CD4-positive, alpha-beta T cell treated with Interleukin-2 at 100 ng/mL for 4 hours (primary cell): Measurements from ENCODE around the gene ADGRB2.

Experiments
- DNase-seq: peaks from one replicate; pipeline ENCODE4 v3.0.0-alpha.2; 2020; ENCODE audit warnings: low spot score

The ADGRB2 gene

DNA sequence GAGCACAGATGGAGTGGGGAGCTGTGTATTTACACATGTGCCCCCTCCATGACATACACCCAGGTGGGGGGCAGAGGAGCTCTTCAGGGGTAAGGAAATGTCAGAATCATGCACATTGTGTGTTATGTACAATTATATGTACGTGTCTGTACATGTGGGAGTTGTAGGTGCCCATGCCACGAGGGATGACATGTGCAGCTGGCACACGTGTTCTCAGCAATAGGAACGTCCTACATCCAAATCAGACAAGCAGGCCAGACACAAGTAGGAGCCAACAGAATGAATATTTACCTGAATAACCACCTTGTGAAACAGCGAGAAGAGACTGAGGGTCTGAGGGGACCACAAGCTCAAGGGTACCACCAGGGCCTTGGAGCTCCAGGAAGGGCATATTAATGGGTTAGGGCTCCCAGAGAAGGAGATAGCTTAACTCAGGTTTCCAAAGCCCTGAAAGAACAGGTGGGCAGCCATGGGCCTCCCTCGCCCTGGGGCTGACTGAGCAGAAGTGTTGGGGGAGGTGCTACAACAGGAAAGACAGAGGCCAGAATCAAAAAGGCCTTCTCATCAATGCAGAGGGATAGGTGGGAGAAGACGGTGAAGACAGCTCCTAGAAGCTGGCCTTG, 63.6 kb downstream of the ADGRB2 start:
- no peak for DNase-seq

DNA sequence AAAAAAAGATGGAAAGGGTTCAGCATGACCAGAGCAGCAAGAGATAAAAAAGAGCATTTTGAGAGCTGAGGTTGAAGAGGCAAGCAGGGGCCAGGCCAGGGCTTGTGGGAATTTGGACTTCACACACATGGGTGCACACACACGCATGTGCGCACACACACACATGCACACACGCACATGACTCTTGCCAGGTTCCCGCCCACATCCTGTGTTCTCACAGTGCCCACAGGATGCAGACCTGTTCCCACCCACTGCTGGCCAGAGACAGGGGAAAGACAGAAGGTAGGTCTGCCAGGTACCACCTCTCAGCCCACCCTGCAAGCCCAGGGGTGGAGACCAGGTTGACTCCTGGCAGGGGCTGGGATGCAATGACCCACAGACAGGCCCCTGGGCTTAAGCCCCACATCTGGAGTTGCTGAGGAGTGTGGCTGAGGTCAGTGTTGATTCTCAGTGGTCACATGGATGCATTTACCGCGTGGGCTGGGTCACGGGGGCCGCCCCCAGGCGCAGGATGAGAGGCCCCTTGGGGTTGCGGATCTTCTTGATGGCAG, 64.7 kb downstream of the ADGRB2 start:
- peak; percentile 11 for DNase-seq

DNA sequence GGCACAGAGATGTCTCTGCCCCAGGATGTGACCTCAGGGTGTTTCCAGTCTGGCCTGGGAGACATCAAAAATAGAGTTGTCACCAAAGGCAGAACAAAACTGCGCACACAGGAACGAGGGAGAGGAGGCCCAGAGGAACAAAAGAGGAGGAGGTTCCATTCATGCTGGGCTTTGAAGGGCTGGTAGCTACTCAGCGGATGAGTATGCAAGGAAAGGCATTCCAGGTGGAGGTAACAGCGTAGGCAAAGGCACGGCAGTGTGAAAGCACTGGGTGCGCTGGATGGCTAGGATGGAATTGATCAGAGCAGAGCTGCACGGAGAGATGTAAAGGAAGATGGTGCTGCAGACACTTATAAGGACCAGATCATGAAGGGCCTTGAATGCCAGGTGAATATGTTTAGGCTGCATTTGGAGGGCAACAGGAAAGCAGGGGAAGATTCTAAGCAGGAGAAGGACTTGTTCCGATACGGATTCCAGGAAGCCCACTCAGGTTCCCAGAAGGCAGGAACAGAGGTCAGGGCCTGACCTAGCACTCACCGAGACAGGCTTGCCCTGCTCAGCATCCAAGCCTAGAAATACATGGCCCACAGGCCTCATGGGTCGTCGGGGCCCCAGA, 66.7 kb downstream of the ADGRB2 start:
- no peak for DNase-seq

DNA sequence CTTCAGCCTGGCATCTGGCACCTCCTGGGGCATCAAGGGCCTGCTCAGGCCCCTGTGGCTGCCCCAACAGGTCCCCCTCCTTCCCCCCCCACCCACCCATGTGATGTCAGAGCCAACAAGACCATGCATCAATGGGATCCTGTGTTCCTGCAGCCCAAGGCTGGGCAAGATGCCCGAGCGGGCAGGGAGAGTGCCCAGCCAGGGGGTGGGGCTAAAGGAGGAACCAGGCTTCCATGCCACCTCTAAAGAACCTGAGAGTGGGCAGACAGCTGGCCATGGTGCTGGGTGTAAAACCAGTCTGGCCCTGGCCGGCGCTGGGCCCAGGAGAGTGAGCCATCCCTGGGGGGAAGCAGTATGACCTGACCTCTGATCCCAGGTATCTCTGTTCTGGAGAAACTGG, 67.9 kb downstream of the ADGRB2 start:
- no peak for DNase-seq

DNA sequence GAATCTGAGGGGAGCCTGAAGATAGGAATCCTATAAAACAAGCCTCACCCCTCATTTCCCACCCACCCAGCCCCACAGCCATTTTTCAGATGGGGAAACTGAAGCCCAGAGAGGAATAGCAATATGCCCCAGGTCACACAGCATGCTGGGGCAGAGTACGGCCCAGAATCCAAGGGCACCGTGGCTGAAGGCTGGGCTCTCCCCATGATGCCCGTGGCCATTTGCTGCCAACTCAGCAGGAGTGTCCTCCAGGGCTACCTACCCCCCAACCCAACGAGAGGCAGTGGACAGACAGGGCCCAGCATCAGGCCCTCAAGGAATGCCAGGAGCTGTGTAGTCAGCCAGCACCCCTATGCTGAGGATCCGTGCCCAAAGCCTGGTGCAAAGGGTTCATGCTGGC, 68.8 kb downstream of the ADGRB2 start:
- no peak for DNase-seq

DNA sequence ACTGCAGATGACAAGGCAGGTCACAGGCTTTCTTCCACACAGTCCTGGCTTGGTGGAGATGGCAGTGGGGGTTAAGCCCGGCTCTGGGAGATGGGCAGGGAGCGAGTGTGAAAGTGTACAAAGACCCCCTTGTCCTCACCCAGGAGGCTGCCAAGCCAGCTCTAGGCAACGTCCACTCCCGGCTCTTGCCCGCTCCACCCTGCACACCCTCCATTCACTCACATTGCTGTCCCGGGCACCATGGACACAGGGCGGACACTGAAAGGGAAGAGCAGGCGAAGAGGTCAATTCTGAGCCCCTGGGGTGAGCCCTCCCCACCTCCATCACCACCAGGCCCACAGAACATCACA, 69.2 kb downstream of the ADGRB2 start:
- DNase-seq = no peak

DNA sequence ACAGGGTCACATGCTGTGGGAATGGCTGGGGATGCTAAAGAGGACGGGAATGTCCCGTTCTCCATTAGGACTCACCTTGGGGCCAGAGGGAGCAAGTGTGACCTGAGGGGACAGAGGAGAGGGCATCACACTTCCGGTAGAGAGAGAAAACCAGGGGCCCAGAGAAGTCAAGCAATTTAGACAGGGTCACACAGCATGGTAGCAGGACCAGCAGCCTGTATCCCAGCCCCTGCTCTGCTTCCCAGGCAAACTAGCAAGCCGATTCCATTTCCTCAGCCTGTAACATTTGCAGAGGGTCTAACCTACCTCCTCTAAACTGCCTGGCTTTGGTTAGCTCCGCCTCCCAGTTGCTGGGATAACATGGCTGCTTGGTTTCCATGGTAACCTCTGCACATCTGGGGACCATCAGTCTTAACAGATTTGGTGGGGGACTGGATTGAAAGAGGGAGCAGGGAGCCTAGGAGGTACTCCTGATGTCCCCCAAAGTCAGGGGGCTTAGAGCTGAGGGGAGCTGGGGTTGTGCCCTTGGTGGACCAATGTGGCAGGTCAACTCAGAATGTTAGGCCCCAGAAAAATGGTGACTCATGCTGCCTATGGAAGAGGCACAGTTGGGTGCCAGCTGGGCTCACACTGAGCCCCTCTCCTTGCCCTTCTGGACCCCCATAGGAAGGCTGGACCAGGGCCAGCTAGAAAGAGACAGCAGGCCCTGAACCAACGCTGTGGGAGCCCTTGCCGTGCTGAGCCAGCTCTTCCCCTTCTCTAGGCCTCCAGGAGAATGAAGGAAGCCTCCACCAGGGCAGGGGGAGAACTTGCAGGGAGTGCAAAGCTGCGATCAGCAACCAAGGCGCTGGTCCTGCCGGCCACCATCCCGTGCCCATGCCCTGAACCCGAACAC, 69.8 kb downstream of the ADGRB2 start:
- no peak for DNase-seq

DNA sequence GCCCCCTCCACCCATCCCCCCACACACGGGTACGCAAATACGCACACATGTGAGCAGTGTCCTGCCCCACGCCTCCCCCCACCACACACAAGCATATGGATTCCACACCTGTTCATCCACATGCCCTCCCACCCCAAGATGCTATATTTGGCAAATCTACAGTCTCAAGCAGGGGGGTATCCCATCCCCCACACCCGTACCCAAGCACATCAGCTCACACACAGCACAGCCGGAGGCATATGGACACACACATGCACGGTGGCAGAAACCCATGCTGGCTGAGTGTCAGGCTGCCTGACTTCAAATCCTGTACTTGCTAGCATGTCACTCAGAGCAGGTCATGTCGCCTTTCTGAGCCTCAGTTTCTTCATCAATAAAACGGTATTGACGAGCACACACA, 70.9 kb downstream of the ADGRB2 start:
- DNase-seq = no peak

DNA sequence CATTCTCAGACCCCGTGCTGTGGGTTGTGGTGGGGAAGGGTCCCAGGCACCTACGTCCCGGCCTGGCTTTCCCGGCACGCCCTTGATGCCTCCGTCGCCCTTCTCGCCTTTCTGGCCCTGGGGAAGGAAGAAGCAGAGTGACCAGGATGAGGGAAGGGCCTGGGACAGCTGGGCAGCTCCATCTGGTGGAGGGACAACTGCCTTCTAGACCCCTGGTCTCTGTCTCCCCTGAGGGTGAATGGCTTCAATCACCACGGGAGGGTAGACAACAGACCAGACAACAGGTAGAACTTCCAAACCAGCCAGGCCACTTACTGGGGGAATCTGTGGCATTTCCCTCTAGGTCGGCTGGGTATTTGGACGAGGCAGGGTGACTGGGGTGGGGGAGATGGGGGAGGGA, 72.2 kb downstream of the ADGRB2 start:
- DNase-seq = no peak

DNA sequence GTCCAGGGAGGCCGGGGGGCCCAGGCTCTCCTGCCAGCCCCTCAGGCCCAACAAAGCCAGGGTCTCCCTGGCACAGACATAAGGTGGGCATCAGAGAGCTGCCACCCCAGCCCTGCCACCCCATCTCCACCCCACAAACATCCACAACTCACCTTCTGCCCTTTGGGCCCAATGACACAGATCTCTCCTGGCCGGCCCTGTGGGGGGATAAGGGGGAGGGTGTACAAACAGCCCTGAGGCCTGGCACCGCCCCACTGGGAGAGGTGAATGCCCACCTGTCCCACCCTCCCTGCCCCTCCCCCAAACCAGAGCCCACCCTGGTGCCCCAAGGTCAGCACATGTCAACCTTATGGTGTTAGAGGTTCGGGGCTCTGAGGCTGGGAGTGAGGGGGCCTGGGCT, 72.7 kb downstream of the ADGRB2 start:
- no peak for DNase-seq

DNA sequence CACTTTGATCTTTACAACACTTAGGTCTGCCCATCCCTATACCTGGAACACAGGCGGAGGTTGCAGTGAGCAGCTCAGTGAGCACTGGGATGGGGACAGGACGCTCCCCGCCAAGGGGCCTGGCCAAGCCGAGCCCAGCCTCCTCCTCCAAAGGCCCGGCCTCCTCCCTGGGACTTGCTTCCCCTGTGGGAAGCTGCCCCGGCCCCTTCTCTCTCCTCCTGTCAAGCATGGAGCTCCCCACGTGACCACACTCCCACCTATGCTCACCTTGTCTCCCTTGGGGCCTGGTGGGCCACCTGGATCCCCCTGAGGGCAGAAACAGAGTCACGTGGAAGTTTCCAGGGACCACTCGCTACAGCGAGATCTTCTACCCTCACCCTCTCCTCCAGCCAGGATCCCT, 73.2 kb downstream of the ADGRB2 start:
- DNase-seq = no peak

DNA sequence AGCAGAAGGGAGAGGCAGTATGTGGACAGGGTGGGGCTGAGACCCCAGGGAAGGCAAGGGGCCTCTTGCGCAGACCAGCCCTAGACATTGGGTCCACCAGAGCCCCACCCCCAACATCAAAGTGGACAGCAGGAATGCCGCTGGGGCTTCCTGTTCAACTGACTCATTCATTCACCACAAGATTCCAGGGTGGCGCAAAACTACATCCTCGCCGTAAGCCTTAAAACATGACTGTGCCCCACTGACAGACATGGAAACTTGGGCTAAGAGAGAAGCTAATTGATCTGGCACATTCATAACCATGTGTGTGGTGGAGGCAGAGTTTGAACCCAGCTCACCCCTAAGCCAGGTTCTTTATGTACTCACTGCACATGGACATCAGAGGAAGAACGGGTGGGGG, 74.3 kb downstream of the ADGRB2 start:
- DNase-seq = no peak

DNA sequence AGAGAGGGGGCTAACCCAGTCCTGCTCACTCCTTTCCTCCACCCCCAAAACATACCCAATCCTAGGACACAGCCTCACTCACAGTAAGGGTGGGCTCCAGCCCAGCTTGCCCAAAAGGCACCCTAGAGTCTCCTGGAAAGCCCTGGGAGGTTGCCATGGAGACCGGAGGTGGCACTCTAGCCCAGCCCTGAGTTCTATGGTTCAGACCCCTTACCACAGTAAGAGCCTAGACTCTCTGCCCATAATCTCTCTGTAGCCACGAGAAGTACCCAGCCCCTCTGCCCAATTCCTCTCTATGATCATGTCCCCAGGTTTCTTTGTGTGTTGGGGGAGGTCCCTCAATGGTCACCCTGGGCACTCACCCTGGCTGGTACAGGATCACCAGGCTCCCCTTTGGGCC, 74.8 kb downstream of the ADGRB2 start:
- no peak for DNase-seq

DNA sequence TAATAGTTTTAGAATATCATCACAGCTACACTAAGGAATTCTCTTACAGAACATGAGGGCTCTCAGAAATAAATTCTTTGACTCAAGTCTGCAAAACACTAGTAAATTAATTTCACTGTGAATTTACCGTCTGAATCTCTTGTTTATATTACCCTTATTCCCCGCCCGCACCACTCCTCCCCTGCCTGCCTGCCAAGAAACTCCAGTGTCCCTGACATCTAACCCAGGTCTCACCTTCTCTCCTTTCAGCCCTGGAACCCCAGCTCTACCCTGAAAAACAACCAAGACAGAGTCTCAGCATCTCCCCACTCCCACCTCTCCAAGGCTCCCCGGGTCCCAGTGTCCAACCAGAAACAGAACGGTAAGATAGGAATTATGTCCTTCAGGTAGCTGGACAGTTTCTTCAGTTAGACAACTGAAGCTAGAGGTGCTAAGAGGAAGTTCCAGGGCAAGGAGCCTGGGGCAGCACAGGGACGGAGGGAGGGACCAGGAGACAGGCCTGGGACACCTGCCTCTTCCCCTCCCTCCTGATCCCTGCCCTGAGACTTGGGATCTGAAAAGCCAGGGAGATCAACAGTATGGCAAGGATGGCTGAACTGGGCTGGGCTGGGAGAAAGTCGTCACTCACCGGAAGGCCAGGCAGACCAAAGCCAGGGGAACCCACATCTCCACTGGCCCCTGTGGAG, 75.8 kb downstream of the ADGRB2 start:
- no peak for DNase-seq

DNA sequence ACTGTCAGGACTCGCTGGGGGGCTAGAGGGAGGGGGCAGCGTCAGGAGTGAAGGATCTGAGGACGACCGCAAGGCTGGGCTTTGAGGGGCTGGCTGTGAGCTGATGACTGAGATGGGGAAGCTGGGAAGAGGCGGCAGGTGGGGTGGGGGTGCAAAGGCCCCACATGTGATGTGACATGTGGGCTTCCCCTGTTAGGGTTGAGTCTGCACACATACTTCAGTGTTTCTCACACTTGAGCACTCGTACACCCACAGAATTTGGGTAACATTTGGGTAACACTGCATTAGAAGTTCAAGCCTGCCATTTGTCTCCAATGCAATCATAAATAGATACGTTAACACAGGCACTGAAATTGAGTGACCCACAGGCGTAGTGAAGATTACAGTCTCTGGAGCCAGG, 76.5 kb downstream of the ADGRB2 start:
- DNase-seq = no peak

DNA sequence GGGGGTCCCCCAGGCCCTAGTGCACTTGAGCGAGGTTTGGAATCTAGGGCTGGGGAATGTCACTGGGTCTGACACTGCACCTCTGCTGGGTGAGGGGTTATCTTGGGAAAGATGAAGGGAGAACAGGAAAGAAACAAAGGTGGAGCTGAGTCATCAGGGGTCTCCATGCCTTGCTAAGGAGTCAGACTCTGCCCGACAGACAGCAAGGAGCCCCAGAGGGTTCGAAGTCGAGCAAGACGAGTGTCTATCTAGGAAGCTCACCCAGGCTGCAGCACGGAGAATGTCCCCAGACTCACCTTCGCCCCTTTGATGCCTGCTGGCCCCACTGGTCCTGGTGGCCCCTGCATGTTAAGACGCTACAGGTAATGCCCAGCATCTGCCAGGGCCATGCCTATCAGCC, 78.3 kb downstream of the ADGRB2 start:
- no peak for DNase-seq

DNA sequence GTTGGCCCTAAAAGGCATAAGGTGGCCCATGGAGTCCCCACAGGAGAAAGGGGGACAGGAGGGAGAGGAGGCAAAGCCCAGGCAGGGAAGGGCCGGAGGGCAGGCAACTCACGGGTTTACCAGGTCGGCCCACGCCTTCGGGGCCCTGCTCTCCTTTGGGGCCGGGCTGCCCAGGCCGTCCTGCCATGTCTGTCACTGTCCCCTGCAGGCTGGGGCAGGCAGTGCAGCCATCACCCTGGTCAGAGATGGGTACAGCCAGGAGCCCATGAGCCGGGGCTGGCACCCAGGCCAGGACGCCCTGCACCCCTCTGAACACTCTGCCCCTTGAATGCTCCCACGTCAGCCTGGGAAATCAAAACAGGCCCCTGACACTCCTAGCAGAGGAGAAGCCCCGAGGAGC, 80.1 kb downstream of the ADGRB2 start:
- DNase-seq = no peak

DNA sequence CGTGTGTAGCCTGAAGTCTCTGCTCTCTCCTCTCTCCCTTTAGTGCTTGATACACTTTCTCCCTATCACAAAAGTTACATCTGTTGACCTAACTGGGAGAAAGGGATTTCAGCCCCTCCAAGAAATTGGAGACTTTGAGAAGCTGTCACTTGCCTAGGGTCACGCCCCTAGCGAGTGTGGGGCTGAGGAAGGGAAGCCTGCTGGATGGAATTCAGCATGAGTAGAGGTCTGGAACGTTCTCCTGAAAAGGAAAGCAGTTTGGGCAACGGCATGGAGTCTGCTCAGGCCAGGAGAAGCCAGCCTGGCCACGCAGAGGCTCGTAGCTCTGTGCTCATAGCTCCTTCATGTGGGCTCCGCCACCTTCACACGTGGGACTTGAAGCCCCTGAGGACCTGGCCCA, 82.7 kb downstream of the ADGRB2 start:
- DNase-seq = no peak

DNA sequence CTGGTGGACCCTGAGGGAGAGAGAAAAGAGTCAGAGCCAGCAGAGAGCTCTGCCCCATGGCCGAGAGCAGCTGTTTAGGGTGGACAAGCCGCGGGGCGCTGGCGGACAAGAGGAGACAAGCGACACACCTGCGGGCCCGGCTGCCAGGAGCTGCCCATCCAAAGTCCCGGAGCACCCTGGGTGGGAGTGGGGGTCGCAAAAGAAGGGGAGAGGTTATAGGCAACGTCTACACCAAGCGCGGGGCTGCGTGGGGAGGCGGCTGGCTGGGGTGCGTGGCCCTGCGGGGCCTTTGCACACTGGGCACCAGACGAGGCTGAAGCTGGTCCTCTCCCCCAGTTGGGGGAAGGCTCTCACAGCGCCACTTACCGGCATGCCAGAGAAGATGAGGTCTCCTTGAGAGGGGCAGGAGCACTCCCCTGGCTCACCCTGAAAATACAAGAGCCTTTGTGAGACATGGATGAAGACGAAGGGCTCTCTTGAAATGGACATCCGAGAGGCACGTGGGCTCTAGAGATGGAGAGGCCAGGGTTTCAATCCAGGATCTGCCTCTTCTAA, 84.4 kb downstream of the ADGRB2 start:
- no peak for DNase-seq

DNA sequence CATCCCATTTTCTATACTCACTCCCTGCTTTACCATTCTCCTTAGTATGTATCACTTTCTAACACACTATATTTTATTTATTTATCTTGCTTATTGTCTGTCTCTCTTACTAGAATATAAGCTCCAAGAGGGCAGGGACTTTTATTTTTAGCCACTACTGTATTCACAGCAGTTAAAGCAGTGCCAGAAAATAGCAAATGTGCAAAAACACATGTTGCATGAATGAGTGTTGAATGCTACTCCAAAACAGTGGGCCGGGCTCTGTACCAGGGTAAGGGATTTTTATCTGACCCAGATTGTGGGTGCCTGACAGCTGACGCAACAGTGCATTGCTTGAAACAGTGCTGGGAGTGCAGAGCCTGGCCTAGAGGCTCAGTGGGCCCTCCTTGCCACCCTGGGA, 85.0 kb downstream of the ADGRB2 start:
- no peak for DNase-seq

DNA sequence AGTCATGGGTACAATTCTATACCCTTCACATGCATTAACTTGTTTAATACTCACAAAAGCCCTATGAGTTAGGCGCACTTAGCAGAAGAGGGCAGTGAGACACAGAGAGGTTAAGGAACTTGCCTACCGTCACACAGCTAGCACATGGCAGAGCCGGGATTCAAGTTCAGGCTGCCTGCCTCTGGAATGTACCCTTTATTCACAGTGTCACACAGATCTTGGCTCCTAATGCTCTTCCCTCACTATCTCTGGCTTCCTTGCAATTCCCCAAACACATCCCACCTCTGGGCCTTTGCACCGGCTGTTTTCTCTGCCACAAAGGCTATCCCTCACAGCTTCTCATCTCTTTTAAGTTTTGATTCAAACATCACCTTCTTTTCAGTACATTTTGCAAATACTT, 85.5 kb downstream of the ADGRB2 start:
- no peak for DNase-seq

DNA sequence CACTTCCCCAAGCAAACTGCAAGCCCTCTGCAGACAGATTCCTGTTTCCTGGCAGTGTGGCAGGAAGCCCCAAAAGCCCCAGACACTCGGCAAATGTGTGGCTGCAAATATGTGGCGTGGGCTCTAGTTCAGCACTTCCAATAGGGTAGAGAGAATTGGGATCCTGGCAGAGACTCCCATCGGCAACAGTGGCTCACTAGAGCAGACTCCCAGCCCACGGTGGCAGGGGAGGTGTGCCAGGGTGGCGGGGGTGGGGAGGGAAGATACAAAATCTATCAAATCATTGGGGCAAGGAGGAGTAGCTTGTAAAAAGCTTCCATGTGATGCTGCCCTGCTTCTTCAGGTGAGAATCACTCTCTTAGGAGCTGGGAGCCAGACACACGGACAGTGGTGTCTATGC, 86.2 kb downstream of the ADGRB2 start:
- DNase-seq = no peak
